Epithelial cell of esophagus (primary cell): ENCODE results near the gene PABPC1L.

ENCODE experiments used
- DNase-seq: peaks from one replicate; pipeline ENCODE4 v3.0.0; 2010; ENCODE audit warnings: low read depth
- H3K4me3 ChIP-seq: 2 replicates; pipeline ENCODE4 v1.5.1; 2011; ENCODE audit warnings: mild to moderate bottlenecking, low read length, control low read depth
- CTCF ChIP-seq: IDR thresholded peaks from 2 replicates; pipeline ENCODE4 v1.5.1; 2011; ENCODE audit warnings: low read depth, mild to moderate bottlenecking, low read length, control low read depth, inconsistent platforms; ENCODE audit not compliant: insufficient read depth; ENCODE audit errors: missing control alignments

The PABPC1L gene

GRCh38 chr20:44928595-44928994, 18.7 kb downstream of the PABPC1L start:
- DNase-seq = no peak
- H3K4me3 ChIP-seq = no peak overlapping the region
- no peak for TF ChIP-seq CTCF

- no peak overlapping the region for H3K4me3 ChIP-seq
- no peak for TF ChIP-seq CTCF
- no peak for DNase-seq
Observed at GRCh38 chr20:44930517-44931168, 20.8 kb downstream of the PABPC1L start.

- no peak for TF ChIP-seq CTCF
- no peak for DNase-seq
- no peak overlapping the region for H3K4me3 ChIP-seq
Observed at GRCh38 chr20:44931911-44932310, 22.1 kb downstream of the PABPC1L start.

GRCh38 chr20:44932916-44933315, 23.1 kb downstream of the PABPC1L start:
- no peak for DNase-seq
- no peak for TF ChIP-seq CTCF
- no peak overlapping the region for H3K4me3 ChIP-seq

- no peak overlapping the region for H3K4me3 ChIP-seq
- DNase-seq = no peak
- no peak for TF ChIP-seq CTCF
Observed at GRCh38 chr20:44936510-44936909, 26.6 kb downstream of the PABPC1L start.

- peak; percentile 7 for DNase-seq
- no peak for TF ChIP-seq CTCF
- H3K4me3 ChIP-seq = no peak overlapping the region
Observed at GRCh38 chr20:44938637-44939036, 28.8 kb downstream of the PABPC1L start.

- no peak for DNase-seq
- TF ChIP-seq CTCF = no peak
- no peak overlapping the region for H3K4me3 ChIP-seq
Observed at GRCh38 chr20:44941120-44941691, 31.3 kb downstream of the PABPC1L start.
